Lower lobe of right lung (tissue), 2 donors: ENCODE measurements around the gene RASAL2. TPM values are rescaled to one million over a fixed set of nuclear protein-coding genes. Genes with fewer than 3 reads are reported as not detected.

Experiments
- ATAC-seq, 2 donors: fragments of 200-7000 bp; cut with Tn5 transposase; one replicate each; pipeline ENCODE4 v1.9.1; 2020 to 2022; ENCODE audit warnings: mild to moderate bottlenecking in 2 of 2, moderate library complexity in 2 of 2
- DNase-seq: peaks from one replicate; pipeline ENCODE4 v3.0.0-alpha.2; 2020
- H3K27ac ChIP-seq: fragments of 200-600 bp; one replicate; pipeline ENCODE4 v1.8.0; 2022
- H3K27me3 ChIP-seq: fragments of 200-600 bp; one replicate; pipeline ENCODE4 v1.8.0; 2022; ENCODE audit warnings: low read depth
- H3K36me3 ChIP-seq: fragments of 200-600 bp; one replicate; pipeline ENCODE4 v1.8.0; 2022; ENCODE audit warnings: mild to moderate bottlenecking
- H3K4me1 ChIP-seq: fragments of 200-600 bp; one replicate; pipeline ENCODE4 v1.8.0; 2022
- H3K4me3 ChIP-seq: fragments of 200-600 bp; one replicate; pipeline ENCODE4 v1.8.0; 2022; ENCODE audit warnings: mild to moderate bottlenecking
- H3K9me3 ChIP-seq: fragments of 200-600 bp; one replicate; pipeline ENCODE4 v1.8.0; 2022
- CTCF ChIP-seq: fragments of 200-600 bp; IDR thresholded peaks from one replicate; pipeline ENCODE4 v1.8.0; 2022; ENCODE audit warnings: antibody characterized with exemption, mild to moderate bottlenecking
- intact Hi-C: fragments of 100-400 bp; cut with DNase I; formaldehyde crosslinking; loops from one replicate; pipeline ENCODE4 v1.11.0; 2022
- total RNA-seq: library from RNA; stranded (reverse); fragmentation: NEBNext Ultra II Directional; extraction: Animal tissue kit (Norgen Biotek cat#: 25700); gene quantifications from one replicate; pipeline ENCODE4 v1.2.1, GENCODE V29; 2021
- donor health status: DM: no; HTN: yes; CAD: no; lungs with severe emphysema.

The RASAL2 gene
- total RNA-seq, 1 donor from 2014 or later: 48.3 TPM

DNA sequence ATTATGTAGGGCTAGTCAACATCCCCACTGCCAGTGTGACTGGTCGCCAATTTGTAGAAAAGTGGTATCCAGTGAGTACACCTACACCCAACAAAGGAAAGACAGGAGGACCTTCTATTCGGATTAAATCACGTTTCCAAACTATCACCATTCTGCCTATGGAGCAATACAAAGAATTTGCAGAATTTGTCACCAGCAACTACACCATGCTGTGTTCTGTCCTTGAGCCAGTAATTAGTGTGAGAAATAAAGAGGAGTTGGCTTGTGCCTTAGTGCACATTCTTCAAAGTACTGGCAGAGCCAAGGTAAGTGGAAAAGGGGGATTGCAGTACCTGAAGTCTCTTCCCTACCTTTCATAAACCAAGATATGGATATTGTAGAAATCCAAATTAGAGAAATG is 349.0 kb downstream of the RASAL2 start:
- Histone ChIP-seq H3K27me3 (no peaks in the 10 kb centered on the region), H3K4me3 (no peak overlapping the region), H3K4me1 (no peaks in the 10 kb centered on the region), H3K27ac (no peak overlapping the region), H3K9me3 (no peaks in the 10 kb centered on the region), H3K36me3 (peaks cover 24% of the 10 kb centered on the region)
- DNase-seq (no peak), ATAC-seq (no peak)
- intact Hi-C loops: no loop called here
- no peak for TF ChIP-seq CTCF

- no peak for TF ChIP-seq CTCF
- no peak overlapping the region for H3K27ac ChIP-seq
- peaks cover 33% of the 10 kb centered on the region for H3K36me3 ChIP-seq
- no peaks in the 10 kb centered on the region for H3K9me3 ChIP-seq
- intact Hi-C loops: no loop called here
- no peak overlapping the region for H3K4me3 ChIP-seq
- H3K4me1 ChIP-seq: no peaks in the 10 kb centered on the region
- H3K27me3 ChIP-seq: no peaks in the 10 kb centered on the region
- no peak for ATAC-seq
- no peak for DNase-seq
Observed at GRCh38 chr1:178450871-178451270, 357.0 kb downstream of the RASAL2 start.

GRCh38 chr1:178451529-178451928 is 357.6 kb downstream of the RASAL2 start:
- intact Hi-C loops: no loop called here
- ATAC-seq (no peak), DNase-seq (no peak)
- no peaks in the 10 kb centered on the region for H3K27me3 ChIP-seq
- H3K36me3 ChIP-seq: peaks cover 37% of the 10 kb centered on the region
- TF ChIP-seq CTCF: no peak
- no peaks in the 10 kb centered on the region for H3K4me1 ChIP-seq
- H3K9me3 ChIP-seq: no peaks in the 10 kb centered on the region
- H3K27ac ChIP-seq: no peak overlapping the region
- H3K4me3 ChIP-seq: no peak overlapping the region

DNA sequence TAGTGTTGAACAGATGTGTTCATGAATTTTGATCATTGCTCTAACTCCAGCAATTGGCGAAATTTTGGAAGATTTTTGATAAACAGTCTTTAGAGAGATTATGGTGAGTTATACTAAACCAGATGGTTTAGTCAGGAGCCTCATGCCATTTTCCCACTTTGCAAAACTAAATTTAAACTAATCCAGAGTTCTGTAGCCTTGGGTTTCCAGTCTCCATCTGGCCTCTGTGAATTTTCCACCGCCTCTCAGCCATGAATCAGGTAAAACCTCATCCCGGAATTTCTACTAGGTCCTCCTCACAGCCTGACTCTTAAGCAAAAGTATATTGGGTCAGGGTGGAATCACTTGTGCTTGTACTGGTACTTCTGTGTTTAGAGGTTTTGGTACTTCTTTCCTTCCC is 358.1 kb downstream of the RASAL2 start:
- no peak overlapping the region for H3K4me3 ChIP-seq
- no peaks in the 10 kb centered on the region for H3K27me3 ChIP-seq
- H3K36me3 ChIP-seq: peaks cover 41% of the 10 kb centered on the region
- intact Hi-C loops: no loop called here
- no peak for TF ChIP-seq CTCF
- H3K9me3 ChIP-seq: no peaks in the 10 kb centered on the region
- H3K4me1 ChIP-seq: no peaks in the 10 kb centered on the region
- H3K27ac ChIP-seq: no peak overlapping the region
- DNase-seq (no peak), ATAC-seq (no peak)

DNA sequence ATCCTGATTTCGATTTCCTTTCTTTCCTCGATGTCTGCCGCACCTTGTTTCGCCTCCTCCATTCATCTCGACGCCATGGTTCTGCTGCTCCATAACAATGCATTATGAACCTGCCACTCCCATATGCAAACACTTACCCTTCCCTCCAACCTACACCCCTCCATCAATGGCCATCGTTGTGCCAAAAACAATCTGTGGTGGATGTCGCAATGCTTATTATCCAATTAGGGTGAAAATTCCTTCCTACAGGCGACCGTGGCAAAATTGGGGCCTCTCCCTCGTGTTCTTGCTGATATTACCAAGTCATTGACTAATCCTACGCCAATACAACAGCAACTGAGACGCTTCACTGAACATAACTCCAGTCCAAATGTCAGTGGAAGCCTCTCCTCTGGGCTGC is 362.6 kb downstream of the RASAL2 start:
- no peak overlapping the region for H3K4me3 ChIP-seq
- TF ChIP-seq CTCF: no peak
- H3K27me3 ChIP-seq: no peaks in the 10 kb centered on the region
- H3K9me3 ChIP-seq: no peaks in the 10 kb centered on the region
- no peak overlapping the region for H3K27ac ChIP-seq
- no peaks in the 10 kb centered on the region for H3K4me1 ChIP-seq
- intact Hi-C loops: no loop called here
- DNase-seq (no peak), ATAC-seq (no peak)
- peaks cover 56% of the 10 kb centered on the region for H3K36me3 ChIP-seq

DNA sequence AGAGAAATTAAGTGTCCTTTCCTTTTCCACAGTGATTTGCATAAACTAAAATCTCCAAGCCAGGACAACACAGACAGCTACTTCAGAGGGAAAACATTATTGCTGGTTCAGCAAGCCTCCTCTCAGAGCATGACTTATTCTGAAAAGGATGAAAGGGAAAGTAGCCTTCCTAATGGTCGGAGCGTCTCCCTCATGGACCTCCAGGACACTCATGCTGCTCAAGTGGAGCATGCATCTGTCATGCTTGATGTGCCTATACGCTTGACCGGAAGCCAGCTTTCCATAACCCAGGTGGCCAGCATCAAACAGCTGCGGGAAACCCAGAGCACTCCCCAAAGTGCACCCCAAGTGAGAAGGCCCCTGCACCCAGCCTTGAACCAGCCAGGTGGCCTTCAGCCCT is 363.7 kb downstream of the RASAL2 start:
- no peak overlapping the region for H3K4me3 ChIP-seq
- DNase-seq: no peak
- no peaks in the 10 kb centered on the region for H3K27me3 ChIP-seq
- H3K36me3 ChIP-seq: peaks cover 46% of the 10 kb centered on the region
- no peak for TF ChIP-seq CTCF
- H3K4me1 ChIP-seq: no peaks in the 10 kb centered on the region
- no peak for ATAC-seq
- no peaks in the 10 kb centered on the region for H3K9me3 ChIP-seq
- intact Hi-C loops: no loop called here
- H3K27ac ChIP-seq: no peak overlapping the region
